ENCODE measurements around the gene C2CD4D. TPM values are rescaled to one million over a fixed set of nuclear protein-coding genes. Genes with fewer than 3 reads are reported as not detected.
"Not testable (repeated sequence)": the region's sequence is repeated elsewhere in the genome, so short reads cannot be mapped to it uniquely, and the experiment has no call there.

The C2CD4D gene
- total RNA-seq, 2 experiments from 2014 or later, result 1.3 to 1.6 TPM

DNA sequence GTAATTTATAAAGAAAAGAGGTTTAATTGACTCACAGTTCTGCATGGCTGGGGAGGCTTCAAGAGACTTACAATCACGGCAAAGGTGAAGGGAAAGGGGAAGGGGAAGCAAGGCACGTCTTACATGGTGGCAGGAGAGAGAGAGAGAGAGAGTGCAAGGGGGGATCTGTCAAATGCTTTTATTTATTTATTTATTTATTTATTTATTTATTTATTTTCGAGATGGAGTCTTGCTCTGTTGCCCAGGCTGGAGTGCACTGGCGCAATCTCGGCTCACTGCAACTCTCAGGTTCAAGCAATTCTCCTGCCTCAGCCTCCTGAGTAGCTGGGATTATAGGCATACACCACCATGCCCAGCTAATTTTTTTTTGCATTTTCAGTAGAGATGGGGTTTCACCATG, 43.3 kb upstream of the C2CD4D start:
- ATAC-seq; DNase-seq; H3K27ac Mint-ChIP-seq; H3K4me3 Mint-ChIP-seq; POLR2A ChIA-PET; intact Hi-C loops (cut with micrococcal nuclease); H3K27me3 Mint-ChIP-seq; H3K4me1 Mint-ChIP-seq (ENCODE audit: low read depth); H3K9me3 Mint-ChIP-seq: not testable (repeated sequence)
- H3K36me3 Mint-ChIP-seq (ENCODE audit: low read depth), result peaks cover 27% of the 10 kb centered on the region
- CTCF ChIA-PET, result interaction anchor here (0.8 to 4.4 kb wide), 2 partner anchors 76 to 118 kb away, joined by 3 to 24 read pairs; no protein-coding TSS in a partner anchor

DNA sequence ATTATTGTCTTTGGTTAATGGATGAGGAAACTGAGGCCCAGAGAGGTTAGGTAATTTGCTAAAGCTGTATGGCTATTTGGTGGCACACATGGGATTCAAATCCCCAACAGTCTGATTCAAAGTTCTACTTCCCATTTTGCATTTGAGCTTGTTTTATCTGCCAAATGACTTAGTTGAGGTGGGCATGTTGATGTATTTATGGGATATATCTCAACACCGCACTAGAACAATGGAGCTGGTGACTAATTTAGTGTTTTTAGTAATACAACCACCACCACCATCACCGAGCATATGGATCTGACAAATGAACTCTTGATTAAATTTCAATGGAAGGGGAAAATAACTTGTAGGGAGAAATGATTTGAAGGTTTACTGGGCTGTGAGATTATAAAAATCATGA, 42.8 kb upstream of the C2CD4D start:
- ATAC-seq, result no peak
- ChIA-PET CTCF (interaction anchor here (0.8 to 4.4 kb wide), 4 partner anchors 76 to 136 kb away, joined by 3 to 24 read pairs (median 4); no protein-coding TSS in a partner anchor), POLR2A (no interaction called here)
- no peak overlapping the region for H3K27ac Mint-ChIP-seq
- DNase-seq, result no peak
- H3K4me1 Mint-ChIP-seq (ENCODE audit: low read depth), result no peaks in the 10 kb centered on the region
- intact Hi-C loops (cut with micrococcal nuclease), result no loop called here
- no peaks in the 10 kb centered on the region for H3K9me3 Mint-ChIP-seq
- H3K36me3 Mint-ChIP-seq (ENCODE audit: low read depth), result peaks cover 28% of the 10 kb centered on the region
- TF ChIP-seq, protein P1, sequence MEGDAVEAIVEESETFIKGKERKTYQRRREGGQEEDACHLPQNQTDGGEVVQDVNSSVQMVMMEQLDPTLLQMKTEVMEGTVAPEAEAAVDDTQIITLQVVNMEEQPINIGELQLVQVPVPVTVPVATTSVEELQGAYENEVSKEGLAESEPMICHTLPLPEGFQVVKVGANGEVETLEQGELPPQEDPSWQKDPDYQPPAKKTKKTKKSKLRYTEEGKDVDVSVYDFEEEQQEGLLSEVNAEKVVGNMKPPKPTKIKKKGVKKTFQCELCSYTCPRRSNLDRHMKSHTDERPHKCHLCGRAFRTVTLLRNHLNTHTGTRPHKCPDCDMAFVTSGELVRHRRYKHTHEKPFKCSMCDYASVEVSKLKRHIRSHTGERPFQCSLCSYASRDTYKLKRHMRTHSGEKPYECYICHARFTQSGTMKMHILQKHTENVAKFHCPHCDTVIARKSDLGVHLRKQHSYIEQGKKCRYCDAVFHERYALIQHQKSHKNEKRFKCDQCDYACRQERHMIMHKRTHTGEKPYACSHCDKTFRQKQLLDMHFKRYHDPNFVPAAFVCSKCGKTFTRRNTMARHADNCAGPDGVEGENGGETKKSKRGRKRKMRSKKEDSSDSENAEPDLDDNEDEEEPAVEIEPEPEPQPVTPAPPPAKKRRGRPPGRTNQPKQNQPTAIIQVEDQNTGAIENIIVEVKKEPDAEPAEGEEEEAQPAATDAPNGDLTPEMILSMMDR (IDR thresholded peaks at IDR 0.05), result no peak
- no peaks in the 10 kb centered on the region for H3K27me3 Mint-ChIP-seq
- no peak overlapping the region for H3K4me3 Mint-ChIP-seq

DNA sequence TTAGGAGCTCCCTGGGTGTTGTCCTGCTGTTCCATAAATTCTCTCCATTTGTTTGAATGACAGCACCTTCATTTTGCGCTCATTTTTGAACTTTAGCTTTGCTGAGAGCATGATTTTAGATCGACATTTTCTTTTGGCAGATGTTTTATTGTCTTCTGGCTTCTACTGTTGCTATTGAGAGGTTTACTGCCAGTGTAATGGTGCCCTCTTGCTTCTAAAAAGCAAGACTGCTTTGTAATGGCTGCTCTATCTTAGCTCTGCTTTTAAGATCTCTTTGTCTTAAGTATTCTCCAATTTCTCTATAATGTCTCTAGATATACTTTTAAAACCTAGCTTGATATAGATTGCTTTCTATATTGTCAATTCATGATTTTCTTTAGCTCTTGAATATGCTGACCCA, 41.9 kb upstream of the C2CD4D start:
- Mint-ChIP-seq H3K27me3 (no peaks in the 10 kb centered on the region), H3K9me3 (no peaks in the 10 kb centered on the region), H3K4me3 (no peak overlapping the region), H3K4me1 (ENCODE audit: low read depth) (no peaks in the 10 kb centered on the region), H3K36me3 (ENCODE audit: low read depth) (peaks cover 25% of the 10 kb centered on the region), H3K27ac (no peak overlapping the region)
- CTCF ChIA-PET, result interaction anchor here (0.8 to 4.4 kb wide), 13 partner anchors 9 to 288 kb away, joined by 3 to 24 read pairs (median 3); no protein-coding TSS in a partner anchor
- ATAC-seq (no peak), DNase-seq (no peak)
- intact Hi-C loops (cut with micrococcal nuclease), result no loop called here
- TF ChIP-seq, protein P1 (IDR thresholded peaks at IDR 0.05), result no peak
- POLR2A ChIA-PET, result interaction anchor here (0.8 to 1.0 kb wide), 2 partner anchors 9 to 30 kb away, joined by 3 read pairs; no protein-coding TSS in a partner anchor

DNA sequence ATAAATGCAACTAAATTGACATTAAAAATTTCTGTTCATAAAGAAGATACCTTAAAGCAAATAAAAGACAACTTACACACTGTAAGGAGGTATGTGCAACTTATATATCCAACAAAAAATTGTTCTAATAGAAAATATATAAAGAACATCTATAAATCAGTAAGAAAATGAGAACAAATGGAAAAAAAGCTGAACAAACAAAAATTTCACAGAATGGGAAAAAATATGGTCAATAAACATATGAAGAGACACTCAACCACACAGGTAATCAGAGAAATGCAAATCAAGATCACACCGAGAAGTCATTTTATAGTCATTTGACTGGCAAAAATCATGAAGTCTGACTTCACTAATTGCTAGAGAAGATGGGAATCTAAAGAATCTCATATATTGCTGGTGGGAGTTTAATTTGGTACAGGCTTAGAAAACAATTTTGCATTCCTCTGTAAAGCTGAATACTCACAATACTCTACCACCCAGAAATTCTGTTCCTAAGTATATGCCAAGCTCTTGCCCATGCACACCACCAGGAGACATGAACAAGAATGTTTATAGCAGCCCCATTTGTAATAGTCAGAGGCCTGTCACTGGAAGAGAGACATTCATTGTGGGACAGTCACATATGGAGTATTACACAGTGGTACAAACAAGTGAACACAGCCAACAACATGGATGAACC, 35.9 kb upstream of the C2CD4D start:
- H3K27ac Mint-ChIP-seq, result peak overlapping the region; percentile 26
- H3K4me1 Mint-ChIP-seq (ENCODE audit: low read depth), result peaks cover 13% of the 10 kb centered on the region
- ChIA-PET CTCF (interaction anchor here (0.8 to 2.0 kb wide), 3 partner anchors 9 to 126 kb away, joined by 3 to 5 read pairs (median 3); no protein-coding TSS in a partner anchor), POLR2A (interaction anchor here (0.6 kb wide), 1 partner anchor 371 kb away, joined by 3 read pairs; no protein-coding TSS in a partner anchor)
- peaks cover 21% of the 10 kb centered on the region for H3K36me3 Mint-ChIP-seq (ENCODE audit: low read depth)
- DNase-seq (no peak), ATAC-seq (no peak)
- H3K4me3 Mint-ChIP-seq, result no peak overlapping the region
- no peaks in the 10 kb centered on the region for H3K9me3 Mint-ChIP-seq
- TF ChIP-seq, protein P1 (IDR thresholded peaks at IDR 0.05), result no peak
- no peaks in the 10 kb centered on the region for H3K27me3 Mint-ChIP-seq
- intact Hi-C loops (cut with micrococcal nuclease), result no loop called here

DNA sequence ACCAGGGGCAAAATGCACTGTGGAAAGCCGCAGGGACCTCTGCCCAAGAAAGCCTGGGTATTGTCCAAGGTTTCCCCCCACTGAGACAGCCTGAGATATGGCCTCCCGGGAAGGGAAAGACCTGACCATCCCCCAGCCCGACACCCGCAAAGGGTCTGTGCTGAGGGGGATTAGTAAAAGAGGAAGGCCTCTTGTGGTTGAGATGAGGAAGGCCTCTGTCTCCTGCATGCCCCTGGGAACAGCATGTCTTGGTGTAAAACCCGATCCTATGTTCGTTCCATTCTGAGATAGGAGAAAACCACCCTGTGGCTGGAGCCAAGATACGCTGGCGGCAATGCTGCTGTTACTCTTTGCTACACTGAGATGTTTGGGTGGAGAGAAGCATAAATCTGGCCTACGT, 33.2 kb upstream of the C2CD4D start:
- H3K27me3 Mint-ChIP-seq; POLR2A ChIA-PET; DNase-seq; H3K4me3 Mint-ChIP-seq; H3K9me3 Mint-ChIP-seq; CTCF ChIA-PET; H3K27ac Mint-ChIP-seq; intact Hi-C loops (cut with micrococcal nuclease); ATAC-seq: not testable (repeated sequence)
- Mint-ChIP-seq H3K36me3 (ENCODE audit: low read depth) (peaks cover 19% of the 10 kb centered on the region), H3K4me1 (ENCODE audit: low read depth) (peaks cover 20% of the 10 kb centered on the region)
